HG03025 (cell line): ENCODE measurements around the gene HSPD1.

Experiments used
- ATAC-seq: cut with Tn5 transposase; IDR thresholded peaks from one replicate; pipeline ENCODE4 v1.9.1; 2021; ENCODE audit warnings: mild to moderate bottlenecking, moderate library complexity; ENCODE audit not compliant: unreplicated experiment, low FRiP score

HSPD1 gene

GRCh38 chr2:197446844-197447243, 52.8 kb downstream of the HSPD1 start:
- ATAC-seq, result no peak

GRCh38 chr2:197445746-197446145, 53.9 kb downstream of the HSPD1 start:
- ATAC-seq, result no peak

GRCh38 chr2:197442857-197443256, 56.8 kb downstream of the HSPD1 start:
- no peak for ATAC-seq

- no peak for ATAC-seq
These were observed 62.3 kb downstream of the HSPD1 start for GRCh38 chr2:197437380-197437779.
